GM18858 (cell line): ENCODE measurements around the gene ARPC1A.
"Not testable (repeated sequence)": the region's sequence is repeated elsewhere in the genome, so short reads cannot be mapped to it uniquely, and the experiment has no call there.

ENCODE experiments used
- ATAC-seq: cut with Tn5 transposase; IDR thresholded peaks from one replicate; pipeline ENCODE4 v1.9.1; 2021; ENCODE audit not compliant: unreplicated experiment

The ARPC1A gene

GRCh38 chr7:99386584-99387238 is 61.0 kb downstream of the ARPC1A start:
- no peak for ATAC-seq

DNA sequence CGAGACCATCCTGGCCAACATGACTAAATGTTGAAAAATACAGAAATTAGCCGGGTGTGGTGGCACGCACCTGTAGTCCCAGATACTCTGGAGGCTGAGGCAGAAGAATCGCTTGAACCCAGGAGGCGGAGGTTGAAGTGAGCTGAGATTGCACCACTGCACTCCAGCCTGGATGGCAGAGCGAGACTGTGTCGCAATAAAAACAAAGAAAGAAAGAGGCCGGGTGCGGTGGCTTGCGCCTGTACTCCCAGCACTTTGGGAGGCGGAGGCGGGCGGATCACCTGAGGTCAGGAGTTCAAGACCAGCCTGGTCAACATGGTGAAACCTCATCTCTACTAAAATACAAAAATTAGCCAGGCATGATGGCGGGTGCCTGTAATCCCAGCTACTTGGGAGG is 61.5 kb downstream of the ARPC1A start:
- not testable (repeated sequence) for ATAC-seq

- no peak for ATAC-seq
Measured at GRCh38 chr7:99387912-99388311, 62.2 kb downstream of the ARPC1A start.

DNA sequence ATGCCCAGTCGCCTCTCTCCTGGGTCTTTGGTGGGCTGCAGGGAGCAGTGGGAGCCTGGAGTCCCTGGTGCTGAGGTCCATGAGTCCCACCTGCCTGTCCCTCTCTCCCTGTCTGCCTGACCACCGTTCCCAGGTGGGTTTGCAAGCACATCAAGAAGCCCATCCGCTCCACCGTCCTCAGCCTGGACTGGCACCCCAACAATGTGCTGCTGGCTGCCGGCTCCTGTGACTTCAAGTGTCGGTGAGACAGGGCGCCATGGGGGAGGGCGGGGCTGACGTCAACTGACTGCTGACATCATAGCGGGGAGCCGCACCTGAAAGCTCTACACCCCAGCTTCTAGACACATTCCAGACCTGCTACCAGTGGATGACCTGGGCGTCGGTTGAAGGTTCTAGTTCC is 64.1 kb downstream of the ARPC1A start:
- no peak for ATAC-seq

- no peak for ATAC-seq
Measured at GRCh38 chr7:99390941-99391602, 65.4 kb downstream of the ARPC1A start.

GRCh38 chr7:99392046-99392445 is 66.3 kb downstream of the ARPC1A start:
- no peak for ATAC-seq

DNA sequence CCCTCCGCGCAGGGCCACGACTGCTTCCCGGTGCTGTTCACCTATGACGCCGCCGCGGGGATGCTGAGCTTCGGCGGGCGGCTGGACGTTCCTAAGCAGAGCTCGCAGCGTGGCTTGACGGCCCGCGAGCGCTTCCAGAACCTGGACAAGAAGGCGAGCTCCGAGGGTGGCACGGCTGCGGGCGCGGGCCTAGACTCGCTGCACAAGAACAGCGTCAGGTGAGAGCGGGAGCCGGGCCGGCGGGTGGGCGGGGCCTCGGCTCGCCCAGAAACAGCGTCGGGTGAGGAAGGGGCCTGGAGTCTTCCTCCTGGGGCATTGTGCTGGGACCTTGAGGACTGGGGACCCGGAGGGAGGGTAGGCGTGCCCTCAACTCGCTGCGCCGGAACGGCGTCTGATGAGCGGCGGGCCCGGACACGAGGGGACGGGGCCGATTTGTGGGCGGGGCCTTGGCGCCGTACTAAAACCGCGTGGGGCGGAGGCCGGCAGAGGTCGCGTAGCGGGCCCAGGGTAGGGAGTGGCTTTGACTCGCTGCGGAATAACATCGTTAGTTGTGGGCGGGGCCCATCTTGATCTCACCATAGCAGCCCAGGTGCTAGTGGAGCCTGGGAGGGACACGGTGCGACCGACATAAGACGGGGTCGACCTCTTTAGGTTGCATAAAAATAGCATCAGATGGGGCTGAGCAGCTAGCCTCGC is 67.1 kb downstream of the ARPC1A start:
- ATAC-seq = no peak

DNA sequence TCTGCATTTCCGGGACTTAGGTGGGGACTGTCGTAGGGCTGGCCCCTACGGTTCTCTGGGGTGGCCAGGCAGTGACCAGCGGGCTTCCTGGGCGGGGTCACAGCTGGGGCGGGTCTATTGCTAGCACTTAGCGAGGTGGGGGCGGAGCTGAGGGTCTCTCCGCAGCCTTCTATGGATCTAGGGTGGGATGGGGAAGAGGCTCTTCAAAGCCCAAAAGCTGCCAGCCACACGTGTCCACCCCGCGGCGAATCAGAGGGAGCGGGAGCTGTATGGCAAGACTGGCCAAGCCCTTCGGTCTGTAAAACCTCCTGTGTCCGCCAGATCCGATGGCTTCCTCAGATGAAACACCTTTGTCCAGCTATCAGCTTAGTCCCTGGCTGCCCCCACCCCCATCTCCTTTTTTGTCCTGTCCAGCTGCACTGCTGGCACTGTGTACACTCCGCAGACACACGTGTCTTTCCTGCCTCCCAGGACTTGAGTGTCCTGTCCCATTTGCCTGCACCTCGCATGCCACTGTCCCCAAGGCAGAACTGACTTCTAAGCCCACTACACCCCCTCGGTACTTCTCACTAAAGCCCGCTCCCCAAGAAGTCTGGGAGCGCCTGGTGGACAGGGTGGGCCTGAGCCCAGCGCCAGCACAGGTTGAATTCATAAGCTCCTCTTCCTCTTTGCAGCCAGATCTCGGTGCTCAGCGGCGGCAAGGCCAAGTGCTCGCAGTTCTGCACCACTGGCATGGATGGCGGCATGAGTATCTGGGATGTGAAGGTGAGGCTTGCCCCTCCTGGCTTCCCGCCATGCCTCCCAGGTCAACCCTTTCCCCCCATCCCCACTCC is 67.9 kb downstream of the ARPC1A start:
- no peak for ATAC-seq

GRCh38 chr7:99394188-99394502 is 68.4 kb downstream of the ARPC1A start:
- ATAC-seq = no peak

DNA sequence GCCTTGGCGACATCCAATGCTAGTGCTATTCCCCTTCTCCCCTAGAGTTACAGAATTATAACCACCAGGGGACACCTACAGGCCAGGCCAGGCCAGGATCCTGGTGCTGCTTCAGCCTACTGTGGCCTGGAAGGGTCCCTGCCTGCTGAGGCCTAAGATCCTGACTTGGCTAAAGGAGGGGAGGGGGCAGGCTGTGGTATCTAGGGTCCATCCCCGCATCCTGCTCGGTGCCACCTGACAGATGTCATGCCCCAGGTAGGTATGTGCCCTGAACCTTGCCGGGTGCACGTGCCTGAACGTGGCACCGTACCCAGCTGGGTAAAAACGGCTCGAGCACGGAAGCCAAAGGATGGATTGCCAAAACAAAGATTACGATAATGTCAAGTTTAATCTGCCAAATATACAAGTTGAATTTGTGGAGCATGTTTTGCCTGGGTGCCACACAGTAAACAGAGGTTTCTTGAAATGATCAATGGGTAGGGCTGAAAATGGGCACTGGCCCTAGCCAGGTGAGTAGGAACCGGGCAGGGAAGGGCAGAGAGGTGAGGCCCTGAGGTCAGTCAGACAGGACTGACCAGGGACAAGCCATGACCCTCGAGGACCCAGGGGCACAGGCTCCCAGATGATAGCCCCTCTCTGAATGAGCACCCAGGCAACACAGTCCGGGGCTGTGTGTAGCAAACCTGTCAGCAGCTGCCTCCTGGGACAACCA is 70.1 kb downstream of the ARPC1A start:
- no peak for ATAC-seq

DNA sequence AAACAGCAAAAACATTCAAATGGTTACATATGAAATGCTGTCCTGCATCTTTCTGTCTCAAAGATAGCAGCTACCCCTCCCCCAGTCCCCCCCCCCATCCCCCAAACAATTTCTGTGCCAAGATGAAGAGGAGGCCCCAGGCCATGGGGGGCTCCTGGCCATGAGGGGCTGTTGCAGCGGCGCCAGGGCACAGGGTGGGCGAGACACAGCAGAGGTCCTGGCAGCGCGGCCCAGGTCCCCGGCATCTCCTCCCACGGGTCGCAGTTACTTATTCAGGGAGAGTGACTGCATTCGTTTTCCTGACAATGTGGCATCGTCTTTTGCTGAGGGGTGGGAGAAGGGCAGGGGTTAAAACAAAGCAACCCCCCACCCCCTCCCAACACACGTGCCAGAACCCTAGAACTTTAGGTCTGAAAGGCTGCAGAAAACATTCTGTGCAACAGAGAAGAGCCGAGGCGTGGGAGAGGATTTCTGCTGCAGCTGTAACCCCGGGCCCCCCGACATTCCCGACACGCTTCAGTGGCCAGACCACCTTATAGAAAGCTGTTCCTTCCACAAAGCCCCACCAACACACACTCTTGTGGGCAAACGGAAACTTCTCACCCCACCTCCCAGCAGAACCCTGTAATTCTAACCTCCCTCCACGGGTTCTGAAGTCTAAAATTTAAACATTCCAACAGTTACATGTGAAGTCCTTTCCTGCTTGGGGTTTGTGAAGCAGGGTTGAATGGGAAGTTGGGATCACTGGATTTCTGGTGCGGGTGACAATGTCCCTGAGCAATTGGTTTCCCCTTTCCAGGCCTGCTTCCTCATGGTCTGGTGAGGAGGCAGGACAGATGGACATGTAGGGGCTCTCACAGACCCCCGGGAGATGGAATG is 71.0 kb downstream of the ARPC1A start:
- ATAC-seq = no peak

DNA sequence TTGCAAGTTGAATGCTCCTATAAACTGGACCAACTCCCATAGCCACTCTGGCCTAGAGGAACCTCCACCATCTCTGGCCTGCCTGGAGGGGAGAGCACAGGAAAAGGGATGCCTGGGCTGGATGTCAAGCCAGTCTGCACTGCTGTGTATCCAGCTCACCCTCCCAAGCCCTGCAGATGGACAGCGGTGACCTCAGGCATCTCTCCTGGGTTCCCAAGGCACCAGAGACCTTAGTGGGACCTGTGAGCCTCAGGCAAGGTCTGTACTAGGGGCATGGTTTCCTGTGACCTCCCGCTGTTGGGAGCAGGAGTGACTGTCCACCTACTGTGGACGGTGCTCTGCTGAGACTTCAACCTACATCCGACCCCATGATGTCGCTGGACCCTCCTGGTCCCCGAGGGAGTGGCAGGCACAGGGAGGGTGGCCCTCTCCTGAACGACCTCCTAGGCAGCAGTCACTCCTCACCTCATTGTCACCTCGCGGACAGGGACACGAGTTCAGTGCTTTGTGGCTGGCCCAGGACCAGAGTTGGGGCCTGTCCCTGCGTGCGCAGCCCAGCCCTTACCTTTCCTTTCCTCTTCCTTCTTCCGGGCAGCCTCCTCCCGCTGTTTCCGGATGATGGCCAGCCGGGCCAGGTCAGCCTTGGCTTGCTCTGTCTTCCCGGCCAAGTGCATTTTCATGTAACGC is 71.7 kb downstream of the ARPC1A start:
- no peak for ATAC-seq

- no peak for ATAC-seq
Measured at GRCh38 chr7:99398891-99399445, 73.3 kb downstream of the ARPC1A start.

DNA sequence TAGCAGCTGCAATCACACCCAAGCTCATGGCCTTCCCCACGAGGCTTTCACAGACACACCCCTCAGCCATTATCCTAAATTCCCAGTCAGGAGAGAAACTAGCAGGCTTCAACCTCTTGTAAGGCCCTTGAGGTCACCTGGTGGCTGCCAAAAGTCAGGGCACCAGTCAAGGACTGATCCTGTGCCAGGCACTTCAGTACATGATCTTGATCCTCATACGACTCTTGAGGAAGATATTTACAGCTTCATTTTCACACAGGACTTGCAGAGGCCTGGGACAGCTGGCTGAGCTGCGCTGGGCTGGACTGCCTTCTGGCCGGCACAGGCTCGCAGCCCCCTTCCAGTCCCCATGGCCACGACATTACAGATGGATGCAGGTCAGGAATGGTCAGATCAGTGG is 73.9 kb downstream of the ARPC1A start:
- no peak for ATAC-seq

DNA sequence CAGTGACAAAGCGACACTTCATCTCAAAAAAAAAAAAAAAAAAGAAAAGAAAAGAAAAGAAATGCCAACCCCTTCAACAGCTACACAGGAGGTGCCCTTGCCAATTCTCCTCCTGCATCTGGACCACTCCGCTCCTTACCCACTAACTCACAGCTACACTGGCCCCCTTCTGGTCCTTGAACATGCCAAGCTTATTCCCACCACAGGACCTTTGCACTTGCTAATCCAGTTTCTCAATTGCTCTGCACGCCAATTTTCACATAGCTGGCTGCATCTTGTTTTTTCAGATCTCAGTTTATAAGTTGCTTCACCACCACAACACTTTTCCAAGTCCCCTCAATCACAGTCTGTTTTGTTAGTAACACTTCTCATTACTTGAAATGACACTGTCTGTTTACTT is 77.2 kb downstream of the ARPC1A start:
- no peak for ATAC-seq

DNA sequence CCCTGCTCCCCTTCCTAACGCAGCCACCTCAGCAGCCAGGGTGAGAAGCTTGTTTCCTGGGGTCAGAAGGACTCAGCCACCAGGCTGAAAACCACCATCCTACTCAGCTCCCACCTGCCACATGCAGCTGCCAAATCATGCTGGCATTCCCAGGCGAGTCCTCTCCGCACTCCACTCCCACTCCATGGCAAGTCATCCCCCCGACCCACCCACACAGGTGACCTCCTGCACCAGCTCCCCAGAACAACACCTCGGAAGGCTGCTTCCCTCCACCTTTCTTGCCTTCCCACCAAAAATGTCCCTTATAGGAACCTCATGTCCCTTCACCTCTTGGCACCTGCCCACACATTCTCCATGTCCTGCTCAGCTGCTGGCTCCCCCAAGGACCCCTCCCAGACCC is 78.1 kb downstream of the ARPC1A start:
- ATAC-seq = no peak

DNA sequence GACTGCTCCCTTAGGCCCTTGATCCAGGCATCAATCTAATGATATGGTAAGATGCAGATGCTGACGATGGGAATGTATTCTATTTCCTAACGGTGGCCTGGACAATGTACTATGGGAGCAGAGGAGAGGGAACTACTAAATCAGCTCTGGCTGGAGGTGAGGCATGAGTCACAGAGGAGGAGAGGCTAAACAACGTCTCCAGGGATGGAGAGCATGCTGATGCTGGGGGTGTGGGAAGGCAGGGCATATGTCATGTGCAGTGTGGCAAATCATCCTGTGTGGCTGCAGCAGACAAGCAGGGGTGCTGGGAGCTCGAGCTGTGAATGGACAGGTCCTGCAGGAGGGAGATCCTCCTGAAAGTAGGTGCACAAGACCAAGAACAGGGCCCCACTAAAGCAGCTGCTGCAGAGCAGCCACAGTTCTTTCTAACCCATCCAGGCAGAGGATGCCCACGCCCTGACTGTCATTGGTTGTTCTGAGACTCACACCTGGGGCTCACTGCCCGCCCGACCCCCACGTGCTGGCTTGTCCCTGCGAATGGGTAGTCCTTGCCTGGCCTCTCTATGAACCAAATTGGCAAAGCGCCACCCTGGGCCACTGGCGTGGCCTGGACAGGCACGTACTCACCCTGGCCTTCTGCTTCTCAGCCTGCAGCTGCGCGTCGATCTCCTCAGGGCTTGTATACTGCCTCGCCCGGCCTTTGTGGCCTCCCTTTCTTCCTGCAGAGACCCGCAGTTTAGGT is 78.7 kb downstream of the ARPC1A start:
- ATAC-seq = no peak

DNA sequence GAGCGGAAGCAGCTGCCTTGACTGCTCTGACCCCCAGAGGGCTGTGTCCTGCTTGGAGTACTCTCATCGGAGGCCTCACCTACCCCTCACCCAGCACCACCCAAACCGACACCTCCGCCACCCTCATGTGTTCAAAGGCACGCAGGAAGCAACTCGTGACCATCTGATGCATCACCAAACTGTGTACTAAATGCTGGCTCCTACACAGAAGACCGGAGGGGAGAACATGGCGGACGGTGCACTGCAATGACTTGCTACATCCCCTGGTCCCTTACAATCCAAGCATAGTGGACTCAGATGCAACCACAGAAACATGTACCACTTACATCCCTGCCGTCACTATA is 79.3 kb downstream of the ARPC1A start:
- ATAC-seq = no peak

DNA sequence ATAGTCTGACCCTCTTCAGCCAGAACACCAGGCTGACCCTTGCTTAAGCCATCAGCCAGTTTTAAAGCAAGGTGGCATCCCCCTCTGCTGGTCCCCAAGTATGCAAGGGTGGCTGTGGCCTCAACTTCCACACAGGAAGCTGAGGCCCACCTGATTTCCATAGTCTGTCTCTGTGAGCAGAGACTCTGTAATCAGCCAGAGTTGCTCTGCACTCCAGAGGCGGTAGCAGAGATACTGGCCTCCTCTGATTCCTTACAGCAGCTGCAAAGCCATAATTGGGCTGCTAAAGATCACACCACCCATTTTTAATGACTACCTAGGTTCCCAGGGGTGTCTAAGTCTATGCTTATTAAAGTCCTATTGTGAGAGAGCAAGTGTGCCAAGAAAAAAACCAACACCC is 80.9 kb downstream of the ARPC1A start:
- no peak for ATAC-seq
